ENCODE measurements around the gene CAST.
"Not testable (repeated sequence)": the region's sequence is repeated elsewhere in the genome, so short reads cannot be mapped to it uniquely, and the experiment has no call there.

Gene CAST, protein sequence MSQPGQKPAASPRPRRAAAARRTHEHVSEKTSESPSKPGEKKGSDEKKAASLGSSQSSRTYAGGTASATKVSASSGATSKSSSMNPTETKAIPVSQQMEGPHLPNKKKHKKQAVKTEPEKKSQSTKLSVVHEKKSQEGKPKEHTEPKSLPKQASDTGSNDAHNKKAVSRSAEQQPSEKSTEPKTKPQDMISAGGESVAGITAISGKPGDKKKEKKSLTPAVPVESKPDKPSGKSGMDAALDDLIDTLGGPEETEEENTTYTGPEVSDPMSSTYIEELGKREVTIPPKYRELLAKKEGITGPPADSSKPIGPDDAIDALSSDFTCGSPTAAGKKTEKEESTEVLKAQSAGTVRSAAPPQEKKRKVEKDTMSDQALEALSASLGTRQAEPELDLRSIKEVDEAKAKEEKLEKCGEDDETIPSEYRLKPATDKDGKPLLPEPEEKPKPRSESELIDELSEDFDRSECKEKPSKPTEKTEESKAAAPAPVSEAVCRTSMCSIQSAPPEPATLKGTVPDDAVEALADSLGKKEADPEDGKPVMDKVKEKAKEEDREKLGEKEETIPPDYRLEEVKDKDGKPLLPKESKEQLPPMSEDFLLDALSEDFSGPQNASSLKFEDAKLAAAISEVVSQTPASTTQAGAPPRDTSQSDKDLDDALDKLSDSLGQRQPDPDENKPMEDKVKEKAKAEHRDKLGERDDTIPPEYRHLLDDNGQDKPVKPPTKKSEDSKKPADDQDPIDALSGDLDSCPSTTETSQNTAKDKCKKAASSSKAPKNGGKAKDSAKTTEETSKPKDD

DNA sequence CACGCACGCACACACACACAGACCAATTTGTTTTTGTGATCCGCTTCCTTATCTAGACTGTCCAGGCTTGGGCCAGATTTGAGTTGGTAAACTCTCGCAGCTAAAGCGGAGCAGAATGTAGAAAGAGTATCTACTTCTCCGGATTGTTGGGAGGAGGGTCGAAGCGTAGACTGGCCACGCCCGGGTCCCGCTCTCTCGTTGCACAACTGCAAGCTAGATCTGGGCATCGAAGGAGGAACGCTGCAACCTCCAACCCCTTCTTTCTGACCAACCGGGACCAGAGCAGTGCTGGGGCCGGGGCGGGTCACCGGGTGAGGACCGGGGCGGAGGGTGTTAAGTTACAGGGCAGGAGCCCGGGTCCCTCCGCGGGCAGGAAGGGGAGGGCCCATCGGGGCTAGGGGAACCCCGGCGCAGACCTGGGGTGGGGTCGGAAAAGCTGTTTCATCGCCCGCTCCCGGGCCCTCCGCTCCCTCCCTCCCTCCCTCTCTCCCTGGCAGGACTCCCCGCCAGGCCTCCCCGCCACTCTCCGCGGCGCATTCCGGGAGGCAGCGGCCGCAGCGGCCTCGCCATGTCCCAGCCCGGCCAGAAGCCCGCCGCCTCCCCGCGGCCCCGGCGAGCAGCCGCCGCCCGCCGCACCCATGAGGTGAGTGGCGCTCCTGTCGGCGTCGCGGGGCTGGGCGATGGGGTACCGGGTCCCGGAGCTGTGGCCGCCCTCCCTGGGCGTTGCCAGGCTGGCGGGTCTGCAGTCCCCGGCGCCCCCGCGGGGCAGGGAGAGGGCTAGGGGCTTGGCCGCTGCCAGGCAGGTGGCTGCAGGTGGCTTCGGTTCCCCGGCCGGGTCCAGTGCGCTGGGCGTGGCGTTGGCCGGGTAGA lies at the start of gene CAST:
Gene CAST, plus strand, starts transcription at position 522 of the 870 bp plus-strand sequence. Its CDS starts 47 bp downstream, at position 569.
- peak within 1 kb of the TSS; percentile 67 for H3K9ac ChIP-seq (ENCODE audit: insufficient read length, low read depth)
- H3K9me3 ChIP-seq (ENCODE audit: insufficient read depth, low read length), result no peaks in the 10 kb centered on the region
- H3K27me3 ChIP-seq (ENCODE audit: insufficient read depth, insufficient read length), result peaks cover 54% of the 10 kb centered on the region
- H3K4me3 ChIP-seq (ENCODE audit: insufficient read length, low read depth), result peak within 1 kb of the TSS; percentile 69
- H3K36me3 ChIP-seq (ENCODE audit: insufficient read depth, insufficient read length, low read length), result no peaks in the 10 kb centered on the region
- DNase-seq (ENCODE audit: low read depth, low spot score), result no peak
- TF ChIP-seq SUZ12 (IDR thresholded peaks at IDR 0.05; ENCODE audit: extremely low read depth, insufficient read depth, insufficient read length), result no peak
- TF ChIP-seq ZNF274 (IDR thresholded peaks at IDR 0.05; ENCODE audit: low read depth, low read length), result no peak
- TF ChIP-seq YY1 (IDR thresholded peaks at IDR 0.05; ENCODE audit: insufficient read depth, insufficient read length), result no peak
- H3K4me1 ChIP-seq (ENCODE audit: insufficient read depth, insufficient read length), result no peaks in the 10 kb centered on the region

- H3K9ac ChIP-seq (ENCODE audit: insufficient read length, low read depth), result no peak overlapping the region
- H3K27me3 ChIP-seq (ENCODE audit: insufficient read depth, insufficient read length), result no peaks in the 10 kb centered on the region
- peaks cover 18% of the 10 kb centered on the region; the same call in 1 of the 2 replicates for H3K9me3 ChIP-seq (ENCODE audit: insufficient read depth, low read length)
- peak; percentile 35 for DNase-seq (ENCODE audit: low read depth, low spot score)
- H3K4me1 ChIP-seq (ENCODE audit: insufficient read depth, insufficient read length), result no peaks in the 10 kb centered on the region
- TF ChIP-seq ZNF274 (IDR thresholded peaks at IDR 0.05; ENCODE audit: low read depth, low read length) (no peak), SUZ12 (IDR thresholded peaks at IDR 0.05; ENCODE audit: extremely low read depth, insufficient read depth, insufficient read length) (no peak), YY1 (IDR thresholded peaks at IDR 0.05; ENCODE audit: insufficient read depth, insufficient read length) (no peak)
- no peak overlapping the region for H3K4me3 ChIP-seq (ENCODE audit: insufficient read length, low read depth)
- no peaks in the 10 kb centered on the region for H3K36me3 ChIP-seq (ENCODE audit: insufficient read depth, insufficient read length, low read length)
These were observed 48.0 kb upstream of the CAST start for GRCh38 chr5:96614110-96614691.

DNA sequence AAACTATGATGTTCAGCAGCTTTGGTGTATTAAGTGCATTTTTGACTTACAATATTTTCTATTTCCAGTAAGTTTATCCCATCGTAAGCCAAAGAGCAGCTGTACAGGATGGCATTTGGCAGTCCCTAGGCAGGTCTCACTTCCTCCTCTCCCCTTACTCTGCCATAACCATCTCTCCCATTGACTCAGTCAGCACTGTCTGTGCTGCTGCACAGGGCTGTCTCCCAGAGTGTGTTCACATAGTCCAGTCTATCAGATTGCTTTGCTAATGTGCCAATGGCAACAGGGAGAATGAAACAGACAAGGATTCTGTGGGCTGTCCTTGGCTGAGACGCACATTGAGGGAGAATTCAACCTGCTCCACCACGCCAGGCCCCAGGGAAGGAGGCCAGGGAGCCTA lies 47.0 kb upstream of the CAST start:
- no peak overlapping the region for H3K4me3 ChIP-seq (ENCODE audit: insufficient read length, low read depth)
- TF ChIP-seq SUZ12 (IDR thresholded peaks at IDR 0.05; ENCODE audit: extremely low read depth, insufficient read depth, insufficient read length), result no peak
- no peak for TF ChIP-seq YY1 (IDR thresholded peaks at IDR 0.05; ENCODE audit: insufficient read depth, insufficient read length)
- no peak overlapping the region for H3K9ac ChIP-seq (ENCODE audit: insufficient read length, low read depth)
- no peak for DNase-seq (ENCODE audit: low read depth, low spot score)
- H3K27me3 ChIP-seq (ENCODE audit: insufficient read depth, insufficient read length), result no peaks in the 10 kb centered on the region
- H3K9me3 ChIP-seq (ENCODE audit: insufficient read depth, low read length), result peaks cover 20% of the 10 kb centered on the region; the same call in 1 of the 2 replicates
- H3K4me1 ChIP-seq (ENCODE audit: insufficient read depth, insufficient read length), result no peaks in the 10 kb centered on the region
- H3K36me3 ChIP-seq (ENCODE audit: insufficient read depth, insufficient read length, low read length), result no peaks in the 10 kb centered on the region

GRCh38 chr5:96616801-96617200 lies 45.4 kb upstream of the CAST start:
- Histone ChIP-seq H3K27me3 (ENCODE audit: insufficient read depth, insufficient read length) (no peaks in the 10 kb centered on the region), H3K36me3 (ENCODE audit: insufficient read depth, insufficient read length, low read length) (no peaks in the 10 kb centered on the region), H3K4me3 (ENCODE audit: insufficient read length, low read depth) (no peak overlapping the region), H3K4me1 (ENCODE audit: insufficient read depth, insufficient read length) (no peaks in the 10 kb centered on the region), H3K9ac (ENCODE audit: insufficient read length, low read depth) (no peak overlapping the region), H3K9me3 (ENCODE audit: insufficient read depth, low read length) (peaks cover 20% of the 10 kb centered on the region; the same call in 1 of the 2 replicates)
- no peak for DNase-seq (ENCODE audit: low read depth, low spot score)
- no peak for TF ChIP-seq SUZ12 (IDR thresholded peaks at IDR 0.05; ENCODE audit: extremely low read depth, insufficient read depth, insufficient read length)
- TF ChIP-seq YY1 (IDR thresholded peaks at IDR 0.05; ENCODE audit: insufficient read depth, insufficient read length), result no peak
- no peak for TF ChIP-seq ZNF274 (IDR thresholded peaks at IDR 0.05; ENCODE audit: low read depth, low read length)

- not testable (repeated sequence) for H3K9ac ChIP-seq (ENCODE audit: insufficient read length, low read depth); H3K27me3 ChIP-seq (ENCODE audit: insufficient read depth, insufficient read length)
These were observed 43.7 kb upstream of the CAST start for GRCh38 chr5:96618311-96619016.

GRCh38 chr5:96619946-96620345 lies 42.2 kb upstream of the CAST start:
- H3K9ac ChIP-seq (ENCODE audit: insufficient read length, low read depth), result no peak overlapping the region
- H3K4me1 ChIP-seq (ENCODE audit: insufficient read depth, insufficient read length), result no peaks in the 10 kb centered on the region
- no peaks in the 10 kb centered on the region for H3K27me3 ChIP-seq (ENCODE audit: insufficient read depth, insufficient read length)
- no peak for DNase-seq (ENCODE audit: low read depth, low spot score)
- no peak overlapping the region for H3K4me3 ChIP-seq (ENCODE audit: insufficient read length, low read depth)
- peaks cover 20% of the 10 kb centered on the region; the same call in 1 of the 2 replicates for H3K9me3 ChIP-seq (ENCODE audit: insufficient read depth, low read length)
- TF ChIP-seq SUZ12 (IDR thresholded peaks at IDR 0.05; ENCODE audit: extremely low read depth, insufficient read depth, insufficient read length), result no peak
- TF ChIP-seq YY1 (IDR thresholded peaks at IDR 0.05; ENCODE audit: insufficient read depth, insufficient read length), result no peak
- TF ChIP-seq ZNF274 (IDR thresholded peaks at IDR 0.05; ENCODE audit: low read depth, low read length), result no peak
- no peaks in the 10 kb centered on the region for H3K36me3 ChIP-seq (ENCODE audit: insufficient read depth, insufficient read length, low read length)

More at GRCh38 chr5:96618311-96619016, 43.7 kb upstream of the CAST start:
- H3K36me3 ChIP-seq (ENCODE audit: insufficient read depth, insufficient read length, low read length); H3K4me3 ChIP-seq (ENCODE audit: insufficient read length, low read depth); H3K4me1 ChIP-seq (ENCODE audit: insufficient read depth, insufficient read length); DNase-seq (ENCODE audit: low read depth, low spot score): not testable (repeated sequence)
- peaks cover 20% of the 10 kb centered on the region; the same call in 1 of the 2 replicates for H3K9me3 ChIP-seq (ENCODE audit: insufficient read depth, low read length)

Data from NT2/D1 (cell line).